LHCN-M2 (cell line): ENCODE data around the gene STK32B. TPM values are rescaled to one million over a fixed set of nuclear protein-coding genes. Genes with fewer than 3 reads are reported as not detected.
"Not testable (repeated sequence)": the region's sequence is repeated elsewhere in the genome, so short reads cannot be mapped to it uniquely, and the experiment has no call there.

ENCODE experiments used
- DNase-seq: peaks from one replicate; pipeline ENCODE4 v3.0.0-alpha.2; 2012; ENCODE audit warnings: low read depth
- total RNA-seq: library from RNA; depleted of rRNA; stranded (reverse); fragments of >200 nt; gene quantifications from 2 replicates; pipeline ENCODE4 v1.2.3, GENCODE V29; 2014

The STK32B gene
- total RNA-seq, 1 experiment from 2014 or later: 0.52 TPM

DNA sequence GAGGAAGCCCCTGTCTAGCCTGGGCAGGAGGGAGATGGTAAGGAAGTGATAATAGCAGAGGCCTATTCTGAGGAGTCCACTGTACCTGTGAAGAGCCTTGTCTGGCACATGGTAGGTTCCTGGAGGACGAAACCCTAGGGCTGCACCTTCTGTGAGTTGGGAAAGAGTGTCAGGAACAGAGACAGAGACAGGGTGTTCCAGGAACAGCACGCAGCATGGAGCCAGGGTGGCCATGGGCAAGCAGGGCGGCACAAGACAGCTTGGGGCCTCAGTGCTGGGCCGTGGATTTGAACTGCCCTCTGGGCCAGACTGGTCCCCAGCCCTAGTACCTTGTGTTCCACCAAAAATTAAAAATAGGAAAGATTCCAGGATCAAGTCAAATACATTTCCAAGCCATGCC, 384.5 kb downstream of the STK32B start:
- DNase-seq: no peak

DNA sequence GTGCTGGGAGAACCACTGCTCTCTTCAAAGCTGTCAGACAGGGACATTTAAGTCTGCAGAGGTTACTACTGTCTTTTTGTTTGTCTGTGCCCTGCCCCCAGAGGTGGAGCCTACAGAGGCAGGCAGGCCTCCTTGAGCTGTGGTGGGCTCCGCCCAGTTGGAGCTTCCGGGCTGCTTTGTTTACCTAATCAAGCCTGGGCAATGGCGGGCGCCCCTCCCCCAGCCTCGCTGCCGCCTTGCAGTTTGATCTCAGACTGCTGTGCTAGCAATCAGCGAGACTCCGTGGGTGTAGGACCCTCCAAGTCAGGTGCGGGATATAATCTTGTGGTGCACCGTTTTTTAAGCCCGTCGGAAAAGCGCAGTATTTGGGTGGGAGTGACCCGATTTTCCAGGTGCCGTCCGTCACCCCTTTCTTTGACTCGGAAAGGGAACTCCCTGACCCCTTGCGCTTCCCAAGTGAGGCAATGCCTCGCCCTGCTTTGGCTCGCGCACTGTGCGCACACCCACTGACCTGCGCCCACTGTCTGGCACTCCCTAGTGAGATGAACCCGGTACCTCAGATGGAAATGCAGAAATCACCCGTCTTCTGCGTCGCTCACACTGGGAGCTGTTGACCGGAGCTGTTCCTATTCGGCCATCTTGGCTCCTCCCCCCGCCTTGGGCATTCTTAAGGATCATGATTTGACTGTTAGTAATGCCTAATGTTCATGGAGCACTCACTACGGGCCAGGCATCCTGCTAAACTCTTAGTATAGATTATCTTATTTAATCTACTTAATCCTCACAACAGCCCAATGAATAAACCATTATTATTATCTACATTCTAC, 392.9 kb downstream of the STK32B start:
- DNase-seq: not testable (repeated sequence)

DNA sequence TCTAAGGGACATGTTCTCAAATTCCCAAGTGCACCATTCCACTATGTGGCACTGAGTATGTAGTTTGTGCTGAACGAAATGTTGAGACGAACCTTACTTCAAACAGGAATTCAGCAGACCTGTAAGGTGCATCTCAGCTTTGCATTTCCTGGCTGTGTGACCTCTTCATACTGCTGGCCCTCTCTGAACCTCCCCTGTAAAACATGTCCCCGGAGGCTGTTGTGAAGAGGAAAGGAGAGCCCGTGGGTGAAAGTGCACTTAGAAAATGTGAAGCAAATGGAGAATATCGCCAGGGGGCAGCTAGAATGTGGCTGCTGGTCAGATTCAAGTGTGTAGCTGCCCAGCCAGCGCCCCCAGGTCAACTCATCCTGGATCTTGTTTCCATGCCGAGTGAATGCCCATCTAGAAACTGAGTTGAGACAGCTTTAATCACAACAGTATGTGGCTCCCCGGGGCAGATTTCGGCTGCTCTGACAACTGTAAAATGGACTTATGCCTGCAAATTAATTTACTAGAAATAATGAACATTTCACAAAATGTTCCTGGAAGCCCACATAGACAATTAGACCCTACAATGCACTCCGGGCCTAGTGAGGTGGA, 393.7 kb downstream of the STK32B start:
- DNase-seq: no peak

DNA sequence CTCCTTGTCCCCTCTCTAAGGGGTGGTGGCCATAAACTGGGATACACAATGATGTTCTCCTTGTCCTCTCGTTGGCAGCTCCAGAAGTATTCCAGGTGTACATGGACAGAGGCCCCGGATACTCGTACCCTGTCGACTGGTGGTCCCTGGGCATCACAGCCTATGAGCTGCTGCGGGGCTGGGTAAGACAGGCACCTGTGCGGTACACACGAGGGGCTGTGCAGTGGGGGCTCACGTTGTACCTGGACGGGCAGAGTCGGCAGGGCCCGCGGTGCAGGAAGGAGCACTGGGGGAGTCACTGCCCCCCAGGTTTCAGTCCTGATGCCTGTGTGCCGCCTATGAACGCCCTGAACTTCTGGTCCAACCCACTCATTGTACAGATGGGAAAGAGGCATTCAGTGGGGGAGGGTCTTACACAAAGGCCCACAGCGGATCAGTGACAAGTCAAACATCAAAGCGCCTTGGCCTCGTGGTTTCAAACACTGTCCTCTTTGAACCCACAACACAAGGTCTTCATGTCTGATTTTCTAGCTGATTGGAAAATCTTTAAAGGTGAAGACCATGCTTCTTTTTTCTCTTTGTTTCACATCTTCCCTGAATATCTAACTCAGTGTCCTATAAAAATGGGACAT, 395.4 kb downstream of the STK32B start:
- DNase-seq: no peak

DNA sequence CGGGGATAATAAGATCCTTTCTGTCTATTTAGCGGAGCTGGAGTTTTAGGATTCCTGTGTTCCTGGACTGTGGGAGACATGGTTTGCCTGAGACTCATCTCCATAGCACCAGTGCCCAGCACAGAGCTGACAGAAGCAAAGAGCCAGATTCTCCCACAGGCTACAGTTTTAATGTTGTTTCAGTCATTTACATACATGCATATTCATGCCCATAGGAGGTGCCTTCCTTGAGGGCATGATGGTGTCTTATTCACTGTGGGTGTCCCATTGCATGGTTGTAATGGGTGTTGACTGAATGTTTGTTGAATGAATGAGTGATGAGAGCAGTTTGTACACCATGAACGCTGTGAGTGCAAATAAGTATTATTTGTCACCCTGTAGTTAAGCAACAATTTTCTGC, 396.5 kb downstream of the STK32B start:
- no peak for DNase-seq

DNA sequence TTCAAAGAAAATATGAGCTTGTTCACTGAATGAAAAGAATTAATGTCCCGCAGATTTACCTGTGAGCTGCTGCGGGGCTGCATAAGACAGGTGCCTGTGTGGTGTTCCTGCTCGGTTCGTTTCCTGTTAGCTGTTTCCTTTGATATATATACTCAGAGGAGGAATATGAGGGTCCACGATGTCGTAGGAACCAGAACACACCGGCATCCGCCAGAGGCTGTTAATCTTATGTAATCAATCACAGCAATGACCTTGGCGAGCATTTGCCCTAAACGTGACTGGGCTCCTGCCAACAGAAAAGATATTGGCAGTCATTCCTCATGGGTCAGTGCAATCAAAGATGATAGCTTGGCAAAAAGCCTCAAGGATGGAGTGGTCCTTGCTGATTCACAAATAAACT, 396.9 kb downstream of the STK32B start:
- no peak for DNase-seq

DNA sequence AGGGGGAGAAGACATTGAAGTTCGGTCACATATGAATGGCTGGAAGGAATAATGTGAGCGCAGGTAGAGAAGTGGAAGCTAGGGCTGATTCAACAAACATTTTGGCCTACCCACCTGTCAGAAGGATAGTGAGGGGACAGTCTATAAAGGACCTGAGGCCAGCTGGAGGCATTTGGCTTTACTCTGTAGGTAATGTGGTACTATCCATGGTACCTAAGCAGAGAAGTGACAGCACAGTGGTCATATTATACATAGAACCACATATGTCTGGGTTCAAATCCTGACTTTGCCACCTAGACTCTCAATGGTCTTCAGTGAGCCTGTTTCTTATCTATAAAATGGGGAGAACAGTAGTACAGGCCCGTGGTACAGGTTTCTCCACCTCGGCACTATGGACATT, 400.0 kb downstream of the STK32B start:
- DNase-seq: no peak

DNA sequence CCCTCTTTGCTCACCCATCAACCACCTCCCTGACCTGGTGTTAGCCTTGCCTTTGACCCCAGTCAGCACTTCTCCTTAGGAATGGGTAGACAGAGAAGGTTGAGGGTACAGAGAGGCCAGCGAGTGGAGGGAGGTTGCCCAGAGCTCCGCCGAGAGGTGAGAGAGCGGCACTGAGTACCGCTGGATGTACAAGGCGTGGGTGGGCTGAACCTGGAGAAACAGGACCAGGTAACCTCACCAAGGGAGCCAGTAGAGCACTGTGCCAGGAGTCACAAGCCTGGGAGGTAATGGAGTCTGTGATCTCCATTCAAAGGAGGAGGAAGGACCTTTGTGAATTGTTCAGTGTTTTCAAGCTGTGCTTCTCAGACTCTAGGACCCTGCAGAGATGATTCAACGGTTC, 400.9 kb downstream of the STK32B start:
- DNase-seq: no peak

DNA sequence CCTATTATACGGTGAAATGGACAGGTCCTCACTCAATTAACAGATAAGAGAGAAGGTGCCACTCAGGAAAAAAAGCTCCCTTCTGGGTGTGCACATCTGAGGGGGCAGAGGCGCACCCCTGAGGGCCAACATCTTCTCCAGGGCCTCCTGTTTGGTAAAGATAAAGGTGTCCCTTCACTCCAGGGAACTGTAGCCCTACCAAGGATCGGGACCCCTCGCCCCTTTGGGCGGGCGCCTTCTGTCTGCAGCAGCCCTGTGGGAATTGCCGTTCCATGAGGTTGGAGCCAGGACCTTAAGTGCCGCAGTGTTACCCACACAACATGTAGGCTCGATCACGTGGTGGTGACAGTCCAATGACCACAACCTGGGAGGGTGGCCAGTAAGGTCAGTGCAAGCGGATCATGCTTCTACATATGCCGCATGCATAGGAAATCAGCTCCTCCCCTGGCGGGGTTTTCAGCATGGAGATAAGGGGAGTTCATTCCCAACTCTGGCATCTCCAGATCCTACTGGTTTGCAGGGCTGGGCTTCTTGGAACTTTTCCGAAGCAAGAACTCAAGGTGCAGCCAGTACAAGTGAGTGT, 403.8 kb downstream of the STK32B start:
- no peak for DNase-seq

DNA sequence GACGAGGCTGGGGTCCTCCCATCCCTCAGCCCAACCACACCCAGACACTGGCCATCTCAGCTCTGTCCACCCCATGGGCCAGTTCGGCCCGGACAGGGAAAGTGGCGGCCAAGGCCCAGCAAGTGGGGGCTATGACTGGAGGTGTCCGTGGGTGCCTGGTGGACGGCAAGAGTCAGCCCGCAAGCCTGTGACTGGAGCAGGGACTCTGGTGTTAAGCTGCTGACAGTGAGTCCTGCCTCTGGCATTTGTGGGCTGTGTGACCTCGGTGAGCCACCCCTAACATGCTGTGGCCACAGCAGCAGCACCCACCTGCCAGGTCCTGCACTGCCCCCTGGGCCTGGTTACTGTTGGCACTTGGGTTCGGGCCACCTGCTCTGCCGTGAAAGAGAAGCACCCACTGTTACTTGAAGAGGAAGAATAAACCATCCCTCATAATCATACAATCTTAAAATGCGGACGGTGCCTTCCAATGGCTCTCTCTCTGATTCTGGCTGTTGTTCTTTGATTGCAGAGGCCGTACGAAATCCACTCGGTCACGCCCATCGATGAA, 405.1 kb downstream of the STK32B start:
- no peak for DNase-seq

DNA sequence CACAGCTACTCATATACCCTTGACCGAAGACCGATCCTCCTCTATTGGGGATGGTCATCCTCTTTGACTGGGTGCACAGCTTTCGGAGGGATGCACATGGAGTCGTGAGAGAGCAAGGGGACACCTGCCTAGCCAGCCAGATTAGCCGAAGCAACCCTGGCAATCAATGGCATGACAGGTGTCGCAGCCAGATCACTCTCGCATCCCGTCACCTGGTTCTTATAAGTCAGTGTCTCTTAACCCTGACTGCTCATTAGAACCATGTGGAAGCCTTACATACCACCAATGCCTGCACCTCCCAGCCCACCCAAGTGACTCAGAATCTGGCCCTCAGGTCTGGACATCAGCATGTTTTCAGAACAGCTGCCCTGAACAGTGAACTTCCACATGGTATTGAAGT, 407.4 kb downstream of the STK32B start:
- no peak for DNase-seq

DNA sequence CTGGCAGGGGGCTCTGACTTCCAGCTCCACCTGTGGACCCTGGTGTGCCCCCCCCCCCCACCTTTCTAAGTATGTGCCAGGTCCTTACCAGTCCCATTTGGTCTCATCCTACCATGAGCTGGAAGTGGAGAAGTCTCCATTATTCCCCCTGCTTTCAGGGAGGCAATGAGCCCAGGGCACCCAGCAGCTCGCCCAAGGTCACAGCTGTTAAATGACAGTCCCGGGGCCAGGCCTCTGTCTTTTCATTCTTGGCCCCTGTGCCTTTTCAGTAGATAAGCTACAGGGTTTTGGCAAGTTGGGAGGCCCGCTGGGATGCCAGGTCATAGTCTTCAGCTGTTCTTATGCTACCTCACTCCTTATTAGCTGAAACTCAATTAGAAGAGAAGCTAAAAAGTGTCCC, 408.0 kb downstream of the STK32B start:
- DNase-seq: no peak

DNA sequence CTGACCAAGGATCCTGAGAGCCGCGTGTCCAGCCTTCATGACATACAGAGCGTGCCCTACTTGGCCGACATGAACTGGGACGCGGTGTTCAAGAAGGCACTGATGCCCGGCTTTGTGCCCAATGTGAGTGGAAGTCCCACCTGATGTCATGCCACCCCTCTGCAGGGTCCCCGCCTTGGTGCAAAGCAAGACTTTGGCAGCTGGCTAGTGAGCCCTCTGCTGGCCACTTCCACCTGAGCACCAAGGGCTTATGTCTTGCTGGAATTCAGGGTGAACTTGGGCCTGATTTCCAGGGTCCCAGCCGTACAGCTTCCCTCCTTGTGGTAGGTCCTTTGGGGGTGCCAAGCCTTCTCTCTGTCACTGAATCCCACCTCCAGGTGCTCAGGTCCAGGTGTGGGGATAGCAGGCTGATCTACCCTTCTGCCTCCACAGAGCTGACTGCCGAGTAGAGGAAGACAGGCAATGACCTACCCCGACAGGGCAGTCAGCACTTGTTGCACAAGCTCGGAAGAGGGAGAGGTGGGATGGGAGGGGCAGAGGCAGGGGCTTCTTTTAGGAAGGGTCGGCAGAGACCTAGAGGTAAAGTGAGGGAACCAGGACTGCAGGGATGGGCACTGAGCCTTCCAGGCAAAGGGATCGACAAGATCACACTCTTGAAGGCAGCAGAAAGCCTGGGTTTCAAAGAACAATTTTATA, 409.0 kb downstream of the STK32B start:
- peak; percentile 11 for DNase-seq

DNA sequence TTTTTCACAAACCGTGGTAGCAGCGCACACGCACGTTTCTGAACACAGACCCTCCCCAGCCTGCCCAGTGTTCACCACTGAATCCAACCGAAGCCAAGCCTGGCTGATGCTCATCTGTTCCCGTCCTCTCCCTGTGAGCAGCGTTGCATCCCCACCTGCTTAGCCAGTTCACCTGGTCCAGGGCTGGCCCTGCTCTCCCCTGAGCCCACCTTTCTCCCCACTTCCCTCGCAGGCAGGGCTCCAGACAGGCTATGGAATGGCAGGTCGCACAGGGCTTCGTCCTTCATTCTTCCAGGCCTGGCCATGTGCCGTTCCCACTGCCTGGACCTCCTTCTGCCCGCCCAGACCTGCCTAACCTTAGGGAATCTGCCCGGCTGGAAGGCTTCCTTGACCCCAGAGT, 410.2 kb downstream of the STK32B start:
- no peak for DNase-seq

DNA sequence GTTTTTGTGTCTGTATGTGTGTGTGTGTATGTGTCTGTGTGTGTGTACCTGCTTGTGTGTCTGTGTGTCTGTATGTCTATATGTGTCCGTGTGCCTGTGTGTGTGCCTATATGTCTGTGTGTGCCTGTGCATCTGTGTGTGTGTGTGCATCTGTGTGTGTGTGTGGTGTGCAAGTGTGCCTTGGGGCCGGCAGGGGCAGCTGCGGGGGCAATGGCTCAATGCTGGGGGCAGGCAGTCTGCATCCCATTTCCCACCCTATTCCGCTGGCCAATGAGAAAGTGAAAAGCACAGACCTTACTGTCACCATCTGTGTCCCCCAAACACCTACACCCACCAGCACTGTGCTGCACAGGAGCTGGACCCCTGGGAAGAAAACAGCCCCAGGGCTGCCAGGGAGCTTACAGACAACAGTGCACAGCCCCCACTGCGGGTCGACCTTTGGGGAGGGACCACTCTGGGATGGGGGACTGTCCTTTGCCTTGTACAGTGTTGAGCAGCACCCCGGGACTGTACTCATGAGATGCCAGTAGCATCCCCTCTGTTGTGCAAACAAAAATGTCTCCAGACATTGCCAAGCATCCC, 411.1 kb downstream of the STK32B start:
- no peak for DNase-seq

DNA sequence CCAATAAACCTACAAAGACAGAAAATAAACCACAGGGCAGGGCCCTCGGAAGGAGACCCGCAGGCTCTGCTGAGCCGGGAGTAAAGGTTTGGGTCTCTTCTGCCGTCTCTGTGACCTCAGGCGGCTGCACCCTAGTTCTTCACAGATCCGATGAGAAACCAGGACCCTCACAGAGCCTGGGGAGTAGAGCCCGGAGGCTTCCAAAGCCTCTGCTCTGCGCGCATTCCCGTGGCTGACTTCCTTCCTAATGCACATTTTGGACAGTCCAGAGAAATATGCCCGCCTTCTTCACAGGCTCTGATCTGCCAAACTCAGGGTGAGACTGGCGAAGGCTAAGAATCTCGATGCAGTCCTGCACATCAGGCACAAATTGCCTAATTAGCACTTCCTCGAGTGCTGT, 411.6 kb downstream of the STK32B start:
- no peak for DNase-seq

DNA sequence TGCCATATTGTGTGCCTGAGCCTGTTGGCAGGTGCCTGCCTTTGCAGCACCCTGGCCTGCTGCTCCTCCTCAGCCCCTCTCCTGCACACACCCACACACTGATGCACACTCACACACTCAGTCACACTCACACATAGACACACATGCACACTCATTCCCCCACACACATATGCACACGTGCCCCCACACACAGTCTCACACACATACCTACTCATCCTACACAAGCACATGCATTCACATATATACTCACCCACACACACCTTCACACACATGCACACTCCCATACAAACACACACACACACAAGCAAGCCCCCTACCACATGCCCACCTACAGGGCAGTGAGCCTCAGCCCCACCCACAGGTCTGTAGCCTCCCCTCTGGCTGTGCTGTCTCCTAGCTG, 412.1 kb downstream of the STK32B start:
- DNase-seq: no peak

DNA sequence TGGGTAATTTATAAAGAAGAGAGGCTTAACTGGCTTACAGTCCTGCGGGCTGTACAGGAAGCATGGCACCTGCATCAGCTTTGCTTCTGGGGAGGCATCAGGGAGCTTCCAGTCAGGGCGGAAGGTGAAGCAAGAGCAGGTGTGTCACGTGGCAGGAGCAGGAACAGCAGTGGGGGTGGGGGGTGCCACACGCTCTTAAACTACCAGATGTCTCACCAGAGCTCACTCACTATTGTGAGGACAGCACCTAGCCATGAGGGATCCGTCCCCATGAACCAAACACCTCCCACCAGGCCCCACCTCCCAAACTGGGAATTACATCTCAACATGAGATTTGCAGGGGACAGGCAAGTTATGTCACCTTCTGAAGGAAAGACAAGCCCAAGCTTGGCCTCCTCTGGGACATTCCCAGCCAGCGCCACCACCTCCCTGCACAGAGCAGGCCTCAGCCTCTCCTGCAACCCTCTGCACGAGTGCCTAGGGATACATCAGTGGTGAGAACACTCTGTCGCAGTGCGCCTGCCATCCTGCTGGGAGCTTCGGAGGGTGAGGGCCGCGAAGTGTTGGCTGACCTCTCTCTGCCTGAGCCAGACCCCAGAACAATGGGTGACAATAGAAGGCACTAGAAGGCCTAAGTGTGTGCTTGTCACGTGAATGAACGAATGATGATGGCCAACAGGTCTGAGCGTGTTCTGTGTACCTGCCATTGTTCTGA, 412.8 kb downstream of the STK32B start:
- DNase-seq: no peak

DNA sequence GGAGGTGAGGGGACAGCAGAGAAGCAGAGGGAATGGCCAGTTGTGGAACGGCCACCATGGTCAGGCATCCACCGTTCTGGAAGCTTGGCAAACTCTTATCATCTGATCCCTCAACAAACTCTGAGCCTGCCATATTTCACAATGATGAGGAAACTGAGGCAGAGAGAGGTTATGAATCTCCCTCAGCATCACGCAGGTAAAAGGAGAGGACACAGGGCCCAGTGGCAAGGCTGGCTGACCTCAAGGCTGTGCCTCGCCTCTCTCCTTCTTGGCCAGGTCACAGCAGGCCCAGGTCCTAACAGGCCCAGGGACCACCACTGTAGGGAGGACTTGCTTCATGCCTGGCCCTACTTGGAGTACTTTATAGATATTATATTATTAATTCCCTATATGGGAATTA, 414.2 kb downstream of the STK32B start:
- no peak for DNase-seq

DNA sequence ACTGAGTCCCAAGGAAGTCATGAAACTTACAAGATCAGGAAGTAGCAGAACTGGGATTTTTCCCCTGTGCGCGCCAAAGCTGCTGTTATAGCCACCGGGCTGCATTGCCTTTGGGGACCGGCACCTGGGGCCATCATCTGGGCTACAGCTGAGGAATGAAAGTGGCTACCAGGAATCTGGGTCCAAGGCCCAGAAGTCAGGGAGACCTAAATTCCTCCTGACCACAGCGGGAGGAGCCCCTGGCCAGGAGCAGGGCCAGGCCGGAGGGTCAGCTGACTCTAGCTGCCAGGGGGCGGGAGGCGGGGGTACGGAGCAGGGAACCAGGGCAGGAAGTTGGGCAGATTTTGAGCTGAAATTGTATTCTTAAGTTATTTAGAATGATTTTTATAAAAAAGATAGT, 414.7 kb downstream of the STK32B start:
- DNase-seq: no peak

DNA sequence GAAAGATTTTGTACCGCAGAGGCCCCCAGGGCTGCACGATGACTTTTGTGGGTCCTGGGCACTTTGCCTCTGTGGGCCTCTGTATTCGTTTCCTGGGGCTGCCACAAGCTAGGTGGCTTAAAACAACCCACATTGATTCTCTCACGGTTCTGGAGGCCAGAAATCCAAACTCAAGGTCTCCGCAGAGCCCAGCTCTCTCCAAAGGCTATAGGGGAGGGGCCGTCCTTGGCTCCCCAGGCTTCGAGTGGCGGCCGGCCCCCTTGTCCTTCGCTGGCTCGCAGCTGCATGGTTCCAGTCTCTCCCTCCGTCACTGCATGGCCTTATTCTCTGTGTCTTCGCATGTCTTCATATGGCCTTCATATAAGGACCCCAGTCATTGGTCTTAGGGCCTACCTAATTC, 415.8 kb downstream of the STK32B start:
- DNase-seq: no peak
